Prostate gland (tissue), 2 donors: ENCODE data around the gene AAR2. TPM values are rescaled to one million over a fixed set of nuclear protein-coding genes. Genes with fewer than 3 reads are reported as not detected.

ENCODE experiments used
- DNase-seq: peaks from one replicate; pipeline ENCODE4 v3.0.0-alpha.2; 2019; ENCODE audit warnings: low spot score
- H3K27ac ChIP-seq, 2 donors: fragments of 200-600 bp; sonication (generic); 2 replicates each; pipeline ENCODE4 v1.5.1; 2017 to 2019
- H3K27me3 ChIP-seq: fragments of 200-600 bp; sonication (generic); replicated peaks from 2 replicates; pipeline ENCODE4 v1.5.1; 2019; ENCODE audit not compliant: insufficient read depth
- H3K36me3 ChIP-seq, 2 donors: fragments of 200-600 bp; sonication (generic); 1 replicate in 1 of 2; 2 replicates in 1 of 2; pipeline versions ENCODE4 v1.5.1 to v1.8.1; 2017 to 2019
- H3K4me1 ChIP-seq: fragments of 200-600 bp; sonication (generic); replicated peaks from 2 replicates; pipeline ENCODE4 v1.5.1; 2019
- H3K4me3 ChIP-seq, 2 donors: fragments of 200-600 bp; sonication (generic); 2 replicates each; pipeline ENCODE4 v1.5.1; 2017 to 2019
- H3K9me3 ChIP-seq: fragments of 200-600 bp; sonication (generic); 2 replicates; pipeline ENCODE4 v1.5.1; 2017
- POLR2A ChIP-seq: fragments of 450-650 bp; IDR thresholded peaks from one replicate; pipeline ENCODE4 v1.6.1; 2016; ENCODE audit warnings: antibody characterized with exemption, mild to moderate bottlenecking
- POLR2AphosphoS5 ChIP-seq: sonication (generic); formaldehyde crosslinking; IDR thresholded peaks from one replicate; pipeline ENCODE4 v1.6.1; 2017; ENCODE audit warnings: antibody characterized with exemption
- WGBS: methylation state at CpG from one replicate; pipeline ENCODE4 v1.1.5; 2018; 5-methylcytosine and 5-hydroxymethylcytosine counted together
- intact Hi-C: fragments of 100-400 bp; cut with DNase I; formaldehyde crosslinking; loops from one replicate; pipeline ENCODE4 v1.14.2; 2022
- total RNA-seq, 2 donors: library from RNA; depleted of rRNA; stranded (reverse); fragments of >200 nt; gene quantifications; one replicate each; pipeline ENCODE4 v1.1.0, GENCODE V29; 2016
- TF ChIP-seq, protein P1 (sequence below), 4 experiments: fragments of 200-600 bp in 2 of 4; fragments of 450-650 bp in 2 of 4; sonication (generic) in 2 of 4; IDR thresholded peaks; 1 replicate in 3 of 4; 2 replicates in 1 of 4; pipeline ENCODE4 v1.5.1; 2016 to 2019; ENCODE audit warnings: antibody characterized with exemption in 4 of 4, mild to moderate bottlenecking in 2 of 4, moderate library complexity in 2 of 4

Gene AAR2
- total RNA-seq, 2 donors from 2014 or later: 34.7 to 44.6 TPM

DNA sequence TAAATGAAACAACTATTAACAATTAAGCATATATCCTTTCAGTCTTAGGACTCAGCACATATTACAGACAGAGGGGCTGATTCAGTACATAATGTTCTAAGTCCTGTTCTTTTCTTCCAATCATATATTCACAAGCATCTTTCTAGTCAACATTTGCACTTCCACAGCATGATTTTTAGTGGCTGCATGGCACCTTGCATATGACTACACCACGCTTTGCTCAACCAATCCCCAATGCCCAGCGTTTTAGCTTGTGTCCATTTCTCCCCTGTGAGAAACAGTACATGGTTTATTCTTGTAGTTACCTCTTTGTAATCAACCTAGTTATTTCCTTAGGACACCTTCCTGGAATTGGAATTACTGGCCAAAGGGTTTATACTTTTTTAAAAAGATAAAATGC, 33.2 kb downstream of the AAR2 start:
- no peak for DNase-seq
- intact Hi-C loops: no loop called here
- H3K4me1 ChIP-seq: no peaks in the 10 kb centered on the region
- WGBS: 78% methylated on average over 2 of the region's 2 CpGs
- H3K27me3 ChIP-seq: no peaks in the 10 kb centered on the region
- no peak overlapping the region for H3K4me3 ChIP-seq
- no peaks in the 10 kb centered on the region for H3K9me3 ChIP-seq
- H3K27ac ChIP-seq: no peak overlapping the region
- TF ChIP-seq POLR2A (no peak), POLR2AphosphoS5 (no peak)
- TF ChIP-seq, protein P1, sequence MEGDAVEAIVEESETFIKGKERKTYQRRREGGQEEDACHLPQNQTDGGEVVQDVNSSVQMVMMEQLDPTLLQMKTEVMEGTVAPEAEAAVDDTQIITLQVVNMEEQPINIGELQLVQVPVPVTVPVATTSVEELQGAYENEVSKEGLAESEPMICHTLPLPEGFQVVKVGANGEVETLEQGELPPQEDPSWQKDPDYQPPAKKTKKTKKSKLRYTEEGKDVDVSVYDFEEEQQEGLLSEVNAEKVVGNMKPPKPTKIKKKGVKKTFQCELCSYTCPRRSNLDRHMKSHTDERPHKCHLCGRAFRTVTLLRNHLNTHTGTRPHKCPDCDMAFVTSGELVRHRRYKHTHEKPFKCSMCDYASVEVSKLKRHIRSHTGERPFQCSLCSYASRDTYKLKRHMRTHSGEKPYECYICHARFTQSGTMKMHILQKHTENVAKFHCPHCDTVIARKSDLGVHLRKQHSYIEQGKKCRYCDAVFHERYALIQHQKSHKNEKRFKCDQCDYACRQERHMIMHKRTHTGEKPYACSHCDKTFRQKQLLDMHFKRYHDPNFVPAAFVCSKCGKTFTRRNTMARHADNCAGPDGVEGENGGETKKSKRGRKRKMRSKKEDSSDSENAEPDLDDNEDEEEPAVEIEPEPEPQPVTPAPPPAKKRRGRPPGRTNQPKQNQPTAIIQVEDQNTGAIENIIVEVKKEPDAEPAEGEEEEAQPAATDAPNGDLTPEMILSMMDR (IDR thresholded peaks at IDR 0.05): no peak
- no peaks in the 10 kb centered on the region for H3K36me3 ChIP-seq

DNA sequence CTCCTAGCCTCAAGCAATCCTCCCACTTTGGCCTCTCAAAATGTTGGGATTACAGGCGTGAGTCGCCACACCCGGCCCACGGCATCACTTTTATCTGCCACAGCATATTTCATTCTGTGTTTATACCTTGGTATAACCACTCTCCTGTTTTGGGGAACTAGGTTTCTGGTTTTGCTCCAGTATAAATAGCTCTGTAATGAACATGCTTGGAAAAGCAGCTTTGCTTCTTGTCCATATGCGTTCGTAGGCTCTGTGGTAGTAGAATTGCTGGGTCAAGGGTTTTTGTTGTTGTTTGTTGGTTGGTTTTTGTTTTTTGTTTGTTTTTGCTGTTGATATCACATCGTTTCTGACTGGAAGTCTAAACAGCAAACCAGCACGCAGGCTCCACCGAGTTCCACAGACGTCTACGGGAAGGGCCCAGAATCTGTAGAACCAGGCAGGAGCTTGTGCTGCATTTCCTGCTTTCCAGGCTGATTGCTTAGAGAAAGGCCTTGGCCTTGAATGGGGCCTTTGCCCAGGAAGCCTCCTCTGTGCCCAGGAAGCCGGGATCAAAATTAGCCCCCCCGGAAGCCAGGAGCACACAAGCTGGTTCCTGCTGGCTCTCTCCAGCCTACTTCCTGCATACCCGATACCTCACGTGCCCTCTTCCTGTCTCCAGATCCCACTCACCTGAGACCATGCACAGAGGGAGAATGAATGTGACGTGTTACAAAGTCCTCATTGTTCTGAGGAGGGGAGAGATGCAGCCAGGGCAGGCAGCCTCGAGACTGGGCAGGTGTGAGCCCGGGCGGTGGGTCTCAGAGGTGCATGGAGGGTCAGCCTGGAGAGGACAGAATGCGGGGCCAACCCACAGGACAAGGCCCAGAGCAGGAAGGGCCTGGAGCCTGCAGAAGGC, 34.7 kb downstream of the AAR2 start:
- TF ChIP-seq, protein P1 (IDR thresholded peaks at IDR 0.05): no peak
- TF ChIP-seq POLR2AphosphoS5: no peak
- no peak for TF ChIP-seq POLR2A
- Histone ChIP-seq H3K27ac (no peak overlapping the region), H3K4me1 (no peaks in the 10 kb centered on the region), H3K27me3 (no peaks in the 10 kb centered on the region), H3K36me3 (no peaks in the 10 kb centered on the region), H3K4me3 (no peak overlapping the region), H3K9me3 (no peaks in the 10 kb centered on the region)
- intact Hi-C loops: loop anchor here (10.0 kb wide), 1 partner anchor 164 kb away; no protein-coding TSS in a partner anchor
- WGBS: 76% methylated on average over 20 of the region's 20 CpGs
- no peak for DNase-seq

DNA sequence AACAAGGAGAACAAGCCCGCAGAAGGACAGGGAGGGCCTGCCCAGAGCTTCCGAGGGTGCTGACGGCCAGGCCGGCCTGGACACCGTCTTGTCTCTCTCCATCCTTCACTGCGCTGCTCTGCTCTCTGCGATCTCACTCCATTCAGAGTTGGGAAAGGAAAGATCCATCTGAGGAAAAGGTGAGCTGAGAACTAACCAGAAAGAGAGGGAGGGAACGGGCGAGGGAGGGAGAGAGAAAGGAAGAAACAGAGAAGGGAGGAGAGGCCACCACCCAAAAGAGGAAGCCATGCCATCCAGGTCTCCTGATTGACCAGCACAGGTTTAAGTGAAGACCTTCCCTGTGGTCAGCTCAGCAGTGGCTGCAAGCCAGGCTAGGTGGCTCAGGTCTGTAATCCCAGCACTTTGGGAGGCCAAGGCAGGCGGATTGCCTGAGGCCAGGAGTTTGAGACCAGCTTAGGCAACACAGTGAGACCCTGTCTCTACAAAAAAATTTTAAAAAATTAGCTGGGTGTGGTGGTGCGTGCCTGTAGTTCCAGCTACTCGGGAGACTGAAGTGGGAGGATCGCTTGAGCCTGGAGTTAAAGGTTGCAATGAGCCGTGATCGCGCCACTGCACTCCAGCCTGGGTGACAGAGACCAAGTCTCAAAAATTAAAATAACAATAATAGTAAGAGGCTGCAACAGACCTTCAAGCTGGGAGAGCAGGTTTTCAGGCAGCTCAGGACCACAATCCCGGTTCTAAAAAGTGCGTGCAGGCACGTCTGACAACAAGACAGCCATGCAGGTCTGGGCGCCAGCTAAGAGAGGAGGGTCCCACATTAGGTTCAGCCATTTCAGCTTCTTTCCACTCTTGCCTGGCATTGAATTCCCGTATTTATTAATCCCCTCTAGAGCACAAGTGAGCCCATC, 35.6 kb downstream of the AAR2 start:
- TF ChIP-seq POLR2A (no peak), POLR2AphosphoS5 (no peak)
- TF ChIP-seq, protein P1 (IDR thresholded peaks at IDR 0.05): no peak
- H3K36me3 ChIP-seq: no peaks in the 10 kb centered on the region
- WGBS: 85% methylated on average over 21 of the region's 21 CpGs

DNA sequence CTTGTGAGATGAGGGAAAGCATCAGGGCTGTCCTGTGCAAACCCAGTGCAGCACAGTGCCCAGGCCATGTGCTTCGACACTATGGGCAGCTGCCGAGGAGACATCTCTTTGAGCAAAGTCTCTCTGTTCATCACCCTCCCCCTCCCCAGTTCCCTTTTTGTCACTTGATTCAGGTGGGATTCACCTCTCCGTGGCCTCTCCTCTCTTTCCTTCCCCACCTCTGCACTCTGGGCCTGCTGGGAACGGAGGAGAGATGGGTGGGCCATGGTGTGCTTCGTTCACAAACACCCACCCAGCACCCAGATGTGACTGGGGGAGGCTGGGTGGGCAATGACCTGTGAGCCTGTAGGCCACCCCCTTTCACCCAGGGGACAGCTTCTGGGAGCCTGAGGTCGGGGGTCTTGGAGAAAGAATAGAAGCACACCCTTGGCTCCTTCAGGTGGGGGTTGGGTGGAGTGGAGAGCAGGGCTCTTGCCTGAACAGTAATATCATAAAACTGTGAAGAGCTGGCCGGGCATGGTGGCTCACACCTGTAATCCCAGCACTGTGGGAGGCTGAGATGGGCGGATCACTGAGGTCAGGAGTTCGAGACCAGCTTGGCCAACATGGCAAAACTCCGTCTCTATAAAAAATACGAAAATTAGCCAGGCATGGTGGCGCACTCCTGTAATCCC, 36.4 kb downstream of the AAR2 start:
- Histone ChIP-seq H3K9me3 (no peaks in the 10 kb centered on the region), H3K27ac (no peak overlapping the region), H3K27me3 (no peaks in the 10 kb centered on the region), H3K4me1 (no peaks in the 10 kb centered on the region), H3K4me3 (no peak overlapping the region), H3K36me3 (no peaks in the 10 kb centered on the region)
- no peak for DNase-seq
- intact Hi-C loops: loop anchor here (10.0 kb wide), 1 partner anchor 162 kb away; no protein-coding TSS in a partner anchor
- TF ChIP-seq, protein P1 (IDR thresholded peaks at IDR 0.05): no peak
- no peak for TF ChIP-seq POLR2AphosphoS5
- no peak for TF ChIP-seq POLR2A
- 89% methylated on average over 12 of the region's 12 CpGs for WGBS

More for the DNA sequence above, 35.6 kb downstream of the AAR2 start:
- no peaks in the 10 kb centered on the region for H3K27me3 ChIP-seq
- DNase-seq: no peak
- H3K27ac ChIP-seq: no peak overlapping the region
- H3K4me1 ChIP-seq: no peaks in the 10 kb centered on the region
- no peaks in the 10 kb centered on the region for H3K9me3 ChIP-seq
- H3K4me3 ChIP-seq: no peak overlapping the region
- intact Hi-C loops: loop anchor here (10.0 kb wide), 1 partner anchor 163 kb away; no protein-coding TSS in a partner anchor
